HepG2 (cell line): ENCODE measurements around the gene TMTC1. TPM values are rescaled to one million over a fixed set of nuclear protein-coding genes. Genes with fewer than 3 reads are reported as not detected.

Experiments
- ATAC-seq: fragments of 200-7000 bp; cut with Tn5 transposase; 3 replicates; pipeline ENCODE4 v1.9.1; 2020; ENCODE audit warnings: mild to moderate bottlenecking, moderate library complexity
- BruUV-seq: library from RNA; stranded (reverse); fragments of 400-500 nt; replicated peaks from 2 replicates; lab custom pipeline; 2021; lab: Mats Ljungman, UMichigan
- CTCF ChIA-PET: fragments of 300-600 bp; formaldehyde crosslinking; extraction: SDS; loops from one replicate; lab custom pipeline; 2021; ENCODE audit warnings: low total read pairs, inconsistent platforms, low intra/inter-chr PET ratio; lab: Yijun Ruan, JAX
- POLR2A ChIA-PET: fragments of 350-600 bp; sonication (Branson Sonifier 250); formaldehyde crosslinking; loops from one replicate; lab custom pipeline; 2020; ENCODE audit warnings: antibody characterized with exemption, inconsistent platforms; lab: Yijun Ruan, JAX
- DNase-seq: peaks from one replicate; pipeline ENCODE4 v3.0.0-alpha.2; 2015; ENCODE audit warnings: low spot score
- FAIRE-seq: peaks from 3 replicates; lab custom pipeline; 2011; peaks lifted over from hg19 to GRCh38; lab: Jason Lieb, UNC
- H2AFZ ChIP-seq: one replicate; pipeline ENCODE4 v1.6.1; 2011; ENCODE audit warnings: low read length, inconsistent platforms
- H3K27ac ChIP-seq: fragments of 300-600 bp; 3 replicates; pipeline ENCODE4 v1.8.0; 2011; ENCODE audit warnings: mixed run types, mild to moderate bottlenecking, mixed read lengths, low read length, inconsistent platforms; ENCODE audit not compliant: insufficient read depth; ENCODE audit errors: extremely low read length
- H3K27me3 ChIP-seq, 2 experiments: fragments of 200-600 bp in 1 of 2; 2 replicates in 1 of 2; 3 replicates in 1 of 2; pipeline versions ENCODE4 v1.6.0 to v1.8.0; 2011; ENCODE audit warnings: low read length in 2 of 2, mild to moderate bottlenecking in 2 of 2, moderate library complexity in 2 of 2, inconsistent platforms in 1 of 2; ENCODE audit not compliant: insufficient read depth in 2 of 2, control insufficient read depth in 1 of 2
- H3K36me3 ChIP-seq, 2 experiments: fragments of 200-600 bp in 1 of 2; replicated peaks in 1 of 2; 2 replicates in 1 of 2; 3 replicates in 1 of 2; pipeline versions ENCODE4 v1.5.1 to v1.8.0; 2011; ENCODE audit warnings: low read length in 2 of 2, inconsistent platforms in 1 of 2; ENCODE audit not compliant: insufficient read depth in 2 of 2, control insufficient read depth in 1 of 2
- H3K4me1 ChIP-seq: 2 replicates; pipeline ENCODE4 v1.5.1; 2012; ENCODE audit warnings: low read length, inconsistent platforms; ENCODE audit not compliant: insufficient read depth
- H3K4me2 ChIP-seq: 2 replicates; pipeline ENCODE4 v1.6.0; 2011; ENCODE audit warnings: low read depth, low read length, inconsistent platforms
- H3K4me3 ChIP-seq, 3 experiments: fragments of 200-600 bp in 1 of 3; sonication (generic), shearing (Covaris generic) in 1 of 3; replicated peaks in 1 of 3; 2 replicates each; pipeline ENCODE4 v1.5.1; 2011 to 2016; ENCODE audit warnings: low read length in 3 of 3, inconsistent platforms in 2 of 3, low read depth in 2 of 3, mild to moderate bottlenecking in 2 of 3, control low read depth in 1 of 3, mixed read lengths in 1 of 3; ENCODE audit not compliant: insufficient read depth in 1 of 3
- H3K79me2 ChIP-seq: one replicate; pipeline ENCODE4 v1.6.1; 2011; ENCODE audit warnings: low read length, inconsistent platforms; ENCODE audit not compliant: insufficient read depth
- H3K9ac ChIP-seq: 2 replicates; pipeline ENCODE4 v1.6.0; 2011; ENCODE audit warnings: mild to moderate bottlenecking, low read depth, low read length, inconsistent platforms; ENCODE audit not compliant: insufficient read depth
- H3K9me3 ChIP-seq: 2 replicates; pipeline ENCODE4 v1.5.1; 2012; ENCODE audit warnings: mild to moderate bottlenecking, low read length
- H4K20me1 ChIP-seq: 2 replicates; pipeline ENCODE4 v1.6.0; 2011; ENCODE audit warnings: inconsistent platforms, mild to moderate bottlenecking, low read length, moderate library complexity; ENCODE audit not compliant: insufficient read depth
- BHLHE40 ChIP-seq: IDR thresholded peaks from 2 replicates; pipeline ENCODE4 v1.6.1; 2011; ENCODE audit warnings: low read length, improper control_type of control experiment
- CENPT ChIP-seq: sonication (generic); formaldehyde crosslinking; IDR thresholded peaks from 2 replicates; pipeline ENCODE4 v1.8.0; 2022; ENCODE audit warnings: low read depth, mild to moderate bottlenecking, moderate library complexity, missing genetic modification reagents
- CHD2 ChIP-seq: IDR thresholded peaks from 2 replicates; pipeline ENCODE4 v1.6.1; 2011; ENCODE audit warnings: low read depth, low read length, improper control_type of control experiment
- GZF1 ChIP-seq: sonication (generic); formaldehyde crosslinking; IDR thresholded peaks from 2 replicates; pipeline ENCODE4 v1.5.1; 2020; ENCODE audit warnings: mild to moderate bottlenecking, missing genetic modification reagents
- IKZF5 ChIP-seq: IDR thresholded peaks from 2 replicates; pipeline ENCODE4 v1.6.1; 2018; ENCODE audit warnings: missing genetic modification reagents, mild to moderate bottlenecking, missing compliant biosample characterization
- KLF15 ChIP-seq: sonication (generic); formaldehyde crosslinking; IDR thresholded peaks from 2 replicates; pipeline ENCODE4 v1.8.1; 2023; ENCODE audit warnings: borderline replicate concordance, mild to moderate bottlenecking, inconsistent platforms, missing genetic modification reagents, mixed read lengths
- MZF1 ChIP-seq: sonication (generic); formaldehyde crosslinking; IDR thresholded peaks from 2 replicates; pipeline ENCODE4 v1.8.1; 2023; ENCODE audit warnings: mild to moderate bottlenecking, missing genetic modification reagents, borderline replicate concordance
- RBFOX2 ChIP-seq: fragments of 200-400 bp; formaldehyde crosslinking; IDR thresholded peaks from 2 replicates; pipeline ENCODE4 v1.6.1; 2017; ENCODE audit warnings: low read depth, mild to moderate bottlenecking, low read length
- SIX1 ChIP-seq: sonication (generic); formaldehyde crosslinking; IDR thresholded peaks from 2 replicates; pipeline ENCODE4 v1.4.0; 2020; ENCODE audit warnings: missing genetic modification reagents, borderline replicate concordance
- STAG1 ChIP-seq: sonication (generic); formaldehyde crosslinking; IDR thresholded peaks from 2 replicates; pipeline ENCODE4 v1.4.0; 2020; ENCODE audit warnings: missing genetic modification reagents
- ZBTB42 ChIP-seq: sonication (generic); formaldehyde crosslinking; IDR thresholded peaks from 2 replicates; pipeline ENCODE4 v1.5.0; 2020; ENCODE audit warnings: mild to moderate bottlenecking, missing genetic modification reagents
- ZFP82 ChIP-seq: sonication (generic); formaldehyde crosslinking; IDR thresholded peaks from 2 replicates; pipeline ENCODE4 v1.5.1; 2020; ENCODE audit warnings: mild to moderate bottlenecking, missing genetic modification reagents, borderline replicate concordance
- ZFP91 ChIP-seq: sonication (generic); formaldehyde crosslinking; IDR thresholded peaks from 2 replicates; pipeline ENCODE4 v1.9.0; 2022; ENCODE audit warnings: missing genetic modification reagents, mild to moderate bottlenecking, borderline replicate concordance
- ZMYM4 ChIP-seq: sonication (generic); formaldehyde crosslinking; IDR thresholded peaks from 2 replicates; pipeline ENCODE4 v1.8.1; 2023; ENCODE audit warnings: mild to moderate bottlenecking, missing genetic modification reagents
- ZNF235 ChIP-seq: sonication (generic); formaldehyde crosslinking; IDR thresholded peaks from 2 replicates; pipeline ENCODE4 v1.8.1; 2023; ENCODE audit warnings: mild to moderate bottlenecking, missing genetic modification reagents, borderline replicate concordance
- ZNF546 ChIP-seq: sonication (generic); formaldehyde crosslinking; conservative IDR thresholded peaks from 2 replicates; pipeline ENCODE4 v1.8.1; 2023; ENCODE audit warnings: mild to moderate bottlenecking, missing genetic modification reagents
- ZNF576 ChIP-seq: sonication (generic); formaldehyde crosslinking; IDR thresholded peaks from 2 replicates; pipeline ENCODE4 v1.4.0; 2020; ENCODE audit warnings: mild to moderate bottlenecking, missing genetic modification reagents
- ZNF777 ChIP-seq: sonication (generic); formaldehyde crosslinking; IDR thresholded peaks from 2 replicates; pipeline ENCODE4 v1.4.0; 2020; ENCODE audit warnings: missing genetic modification reagents
- ZNF784 ChIP-seq: sonication (generic); formaldehyde crosslinking; IDR thresholded peaks from 2 replicates; pipeline ENCODE4 v1.5.1; 2020; ENCODE audit warnings: missing genetic modification reagents, mild to moderate bottlenecking, borderline replicate concordance
- ZNF816 ChIP-seq: sonication (generic); formaldehyde crosslinking; IDR thresholded peaks from 2 replicates; pipeline ENCODE4 v1.8.0; 2022; ENCODE audit warnings: missing genetic modification reagents, mild to moderate bottlenecking, borderline replicate concordance
- WGBS: methylation state at CpG from one replicate; pipeline ENCODE4 v1.1.6; 2017; ENCODE audit warnings: low lambda C conversion rate; 5-methylcytosine and 5-hydroxymethylcytosine counted together
- in situ Hi-C: cut with HindIII; loops from 2 replicates; pipeline ENCODE4 v1.10.0; 2017; ENCODE audit warnings: low pct_unique_long_range_greater_than_20kb; ENCODE audit not compliant: extremely low pct_ligation_motif_present
- intact Hi-C: fragments of 100-400 bp; cut with micrococcal nuclease; formaldehyde crosslinking; loops from one replicate; pipeline ENCODE4 v1.10.0; 2022; ENCODE audit not compliant: unreplicated experiment
- polyA plus RNA-seq, 8 experiments: library from polyadenylated mRNA; depleted of rRNA in 3 of 8; stranded (reverse) in 7 of 8; unstranded in 1 of 8; fragments of >200 nt; fragmentation: Illumina TruSeq in 4 of 8; extraction: Trizol in 4 of 8; gene quantifications; 2 replicates each; pipeline versions ENCODE4 v1.2.1 to v1.2.3, GENCODE V29; 2011 to 2016; ENCODE audit warnings: low read depth in 4 of 8, missing spikeins in 1 of 8, mixed read lengths in 1 of 8; ENCODE audit not compliant: insufficient read depth in 1 of 8
- total RNA-seq, 5 experiments: library from RNA; depleted of rRNA; stranded (reverse); fragments of >200 nt; fragmentation: Illumina TruSeq; extraction: Trizol; gene quantifications; 2 replicates each; pipeline ENCODE4 v1.2.3, GENCODE V29; 2016; ENCODE audit warnings: low read depth in 1 of 5

The TMTC1 gene
- total and polyA plus RNA-seq, 2 of the 13 experiments (the other 11 are each of a cell fraction or from before 2014, with no cell fraction given), result 0.69 to 1.8 TPM

- POLR2A ChIA-PET, result no interaction called here
- H3K9ac ChIP-seq, result no peak overlapping the region
- ATAC-seq, result no peak
- in situ Hi-C loops (no loop called here), intact Hi-C loops (no loop called here)
- TF ChIP-seq CENPT (CRISPR knock-in tag), result no peak
- TF ChIP-seq ZNF546 (CRISPR knock-in tag), result no peak
- TF ChIP-seq KLF15 (CRISPR knock-in tag), result no peak
- no peak for TF ChIP-seq GZF1 (CRISPR knock-in tag)
- no peak for TF ChIP-seq STAG1 (CRISPR knock-in tag)
- no peak for TF ChIP-seq CHD2
- TF ChIP-seq BHLHE40, result no peak
- TF ChIP-seq SIX1, result no peak
- no peak for TF ChIP-seq ZFP91 (CRISPR knock-in tag)
- TF ChIP-seq ZNF777 (CRISPR knock-in tag), result no peak
- no peak for TF ChIP-seq ZNF235 (CRISPR knock-in tag)
- no peak for TF ChIP-seq ZNF784
- no peak for TF ChIP-seq ZBTB42 (CRISPR knock-in tag)
- TF ChIP-seq ZNF816 (CRISPR knock-in tag), result no peak
- TF ChIP-seq ZMYM4 (CRISPR knock-in tag), result no peak
- TF ChIP-seq IKZF5 (CRISPR knock-in tag), result no peak
- no peak for TF ChIP-seq RBFOX2
- TF ChIP-seq ZNF576 (CRISPR knock-in tag), result no peak
- no peak for TF ChIP-seq ZFP82 (CRISPR knock-in tag)
- TF ChIP-seq MZF1 (CRISPR knock-in tag), result no peak
- no peak for FAIRE-seq
- no peak for DNase-seq
- CTCF ChIA-PET, result no interaction called here
- H3K4me3 ChIP-seq, result no peak overlapping the region
- no peak overlapping the region for H2AFZ ChIP-seq
- H3K27me3 ChIP-seq, result no peaks in the 10 kb centered on the region
- no TSS peak for BruUV-seq
- H4K20me1 ChIP-seq, result no peaks in the 10 kb centered on the region
- no peak overlapping the region for H3K4me2 ChIP-seq
- 2% methylated on average over 2 of the region's 2 CpGs for WGBS
- H3K36me3 ChIP-seq, result no peaks in the 10 kb centered on the region
- H3K79me2 ChIP-seq, result no peaks in the 10 kb centered on the region
- no peaks in the 10 kb centered on the region for H3K4me1 ChIP-seq
- no peak overlapping the region for H3K27ac ChIP-seq
- 0 out of 2 replicates have a peak, but pooled peaks cover 10% of the 10 kb centered on the region for H3K9me3 ChIP-seq
These were observed 10.7 kb downstream of the TMTC1 start for GRCh38 chr12:29773076-29773475.
